GM12892 (cell line): ENCODE results near the gene ADAMTS15.

Experiments
- POLR2A ChIP-seq: IDR thresholded peaks from 2 replicates; pipeline ENCODE4 v1.6.1; 2011; ENCODE audit warnings: low read depth, low read length, control low read depth
- POLR2AphosphoS5 ChIP-seq: IDR thresholded peaks from 2 replicates; pipeline ENCODE4 v1.6.1; 2011; ENCODE audit warnings: low read depth, low read length, control low read depth
- TAF1 ChIP-seq: IDR thresholded peaks from 2 replicates; pipeline ENCODE4 v1.6.1; 2011; ENCODE audit warnings: low read depth, mild to moderate bottlenecking, control low read depth, low read length, borderline replicate concordance

DNA sequence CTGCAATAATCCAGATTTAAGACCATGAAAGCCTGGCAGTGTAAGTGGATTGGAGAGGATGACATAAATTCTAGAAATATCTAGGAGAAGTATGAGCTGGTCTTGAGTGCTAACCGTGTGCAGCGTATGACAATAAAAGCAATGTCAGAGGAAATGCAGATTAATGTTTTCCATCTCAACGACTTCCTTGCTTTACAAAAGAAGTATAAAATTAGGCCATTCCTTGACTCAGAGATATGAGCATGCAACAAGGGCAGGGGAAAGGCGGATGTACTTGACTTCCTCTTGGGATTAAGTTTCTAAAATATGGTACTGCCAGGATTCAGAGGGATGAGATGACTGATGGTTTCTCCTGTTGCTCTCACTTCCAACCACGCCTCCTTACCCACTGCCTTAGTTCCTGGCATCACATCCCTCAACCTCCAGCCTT is 32.3 kb downstream of the ADAMTS15 start:
- TF ChIP-seq POLR2A (no peak), POLR2AphosphoS5 (no peak), TAF1 (no peak)
